Measurements from ENCODE around the gene THRAP3.
A peak's percentile ranks its signal among the peaks of the same experiment; 100 is the strongest.

THRAP3 gene

GRCh38 chr1:36301220-36301619, 77.0 kb downstream of the THRAP3 start:
- no peak for DNase-seq

- DNase-seq: no peak
Observed at GRCh38 chr1:36303244-36303643, 79.0 kb downstream of the THRAP3 start.

GRCh38 chr1:36303650-36304360, 79.6 kb downstream of the THRAP3 start:
- DNase-seq: no peak

GRCh38 chr1:36304521-36304920, 80.3 kb downstream of the THRAP3 start:
- DNase-seq: no peak

GRCh38 chr1:36304970-36305914, 81.0 kb downstream of the THRAP3 start:
- no peak for DNase-seq

GRCh38 chr1:36305915-36306209, 81.6 kb downstream of the THRAP3 start:
- no peak for DNase-seq

- DNase-seq: no peak
Observed at GRCh38 chr1:36306210-36306901, 82.1 kb downstream of the THRAP3 start, which contains the start of gene SH3D21. TSS of gene SH3D21 (plus strand) at chr1:36306368. CDS start at chr1:36306421, 53 bp downstream.

GRCh38 chr1:36306902-36307456, 82.7 kb downstream of the THRAP3 start:
- peak; percentile 92 for DNase-seq

GRCh38 chr1:36307601-36308330, 83.5 kb downstream of the THRAP3 start:
- DNase-seq: no peak

- DNase-seq: no peak
Observed at GRCh38 chr1:36309397-36309796, 85.2 kb downstream of the THRAP3 start.

- no peak for DNase-seq
Observed at GRCh38 chr1:36320291-36320761, 96.1 kb downstream of the THRAP3 start.

GRCh38 chr1:36320767-36321118, 96.5 kb downstream of the THRAP3 start:
- no peak for DNase-seq

- DNase-seq: peak; percentile 98
Observed at GRCh38 chr1:36321119-36321951, 97.1 kb downstream of the THRAP3 start.

- DNase-seq: no peak
Observed at GRCh38 chr1:36322041-36322785, 98.0 kb downstream of the THRAP3 start.

- DNase-seq: peak; percentile 48
Observed at GRCh38 chr1:36322786-36323635, 98.8 kb downstream of the THRAP3 start.

- peak; percentile 86 for DNase-seq
Observed at GRCh38 chr1:36323636-36324352, 99.6 kb downstream of the THRAP3 start, which contains the start of gene EVA1B. TSS of gene EVA1B (minus strand) at chr1:36323645. CDS start at chr1:36323037, 608 bp downstream.

GRCh38 chr1:36324353-36324703, 100.1 kb downstream of the THRAP3 start:
- DNase-seq: no peak

GRCh38 chr1:36326499-36326898, 102.3 kb downstream of the THRAP3 start:
- DNase-seq: no peak

Measured in fibroblast of skin of scalp (primary cell).